GM21526 (cell line): Measurements from ENCODE around the gene CDCA4.

Experiments used
- ATAC-seq: cut with Tn5 transposase; IDR thresholded peaks from one replicate; pipeline ENCODE4 v1.9.1; 2021; ENCODE audit warnings: moderate library complexity; ENCODE audit not compliant: unreplicated experiment, low FRiP score

Gene CDCA4

DNA sequence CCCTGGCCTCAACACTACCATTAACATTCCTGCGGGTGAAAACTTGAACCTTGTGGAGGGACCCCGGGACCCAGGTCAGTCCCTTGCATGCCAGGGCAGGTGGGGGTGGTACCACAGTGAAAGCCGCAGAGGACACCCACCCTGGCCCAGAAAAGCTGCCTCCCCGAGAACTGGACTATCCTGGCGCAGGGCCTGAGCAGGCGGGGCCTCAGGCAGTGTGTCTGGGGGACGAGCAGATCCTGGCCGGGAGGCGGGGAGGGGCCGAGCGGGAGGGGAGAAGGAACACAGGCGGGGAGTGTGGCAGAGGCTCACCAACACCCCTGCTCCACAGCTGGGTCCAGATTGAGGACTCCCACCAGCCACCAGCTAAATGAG is 52.7 kb downstream of the CDCA4 start:
- ATAC-seq = no peak

DNA sequence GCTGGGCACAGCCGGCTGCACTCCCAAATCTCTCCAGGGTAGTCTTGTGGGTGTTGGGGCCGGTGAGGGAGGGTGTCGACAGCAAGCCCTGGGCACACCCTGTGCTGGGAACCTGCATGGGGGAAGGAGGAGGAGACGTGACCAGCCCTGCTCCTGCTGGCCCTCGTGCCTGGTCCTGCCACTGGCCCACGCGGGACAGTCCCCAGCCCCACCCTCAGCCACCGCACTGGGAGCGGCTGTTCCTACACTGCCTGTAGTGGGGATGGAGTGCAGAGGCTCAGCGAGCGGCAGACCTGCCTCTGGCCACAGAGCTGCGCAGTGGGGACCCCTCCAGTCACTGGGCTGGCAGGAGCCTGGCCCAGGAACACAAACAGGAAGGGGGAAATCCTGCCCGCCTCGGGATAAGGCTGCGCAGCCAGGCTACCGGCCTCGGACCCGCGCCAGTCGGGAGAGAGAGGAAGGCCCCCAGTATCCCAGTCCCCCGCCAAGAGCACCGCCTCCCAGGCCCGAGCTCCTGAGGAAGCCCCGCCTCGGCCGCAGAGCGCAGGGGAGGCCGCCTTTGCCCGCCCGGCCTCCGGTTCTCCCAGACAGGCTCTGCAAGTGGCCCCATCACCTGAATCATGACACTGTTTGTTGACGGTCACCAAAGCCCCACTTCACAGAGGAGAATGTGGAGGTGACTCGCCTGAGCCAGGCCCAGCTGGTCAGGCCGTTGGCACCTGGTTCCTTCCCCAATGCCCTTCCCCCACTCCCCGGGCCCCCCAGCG is 53.3 kb downstream of the CDCA4 start:
- ATAC-seq = no peak

- ATAC-seq = no peak
Measured at GRCh38 chr14:104966981-104967385, 53.9 kb downstream of the CDCA4 start.

DNA sequence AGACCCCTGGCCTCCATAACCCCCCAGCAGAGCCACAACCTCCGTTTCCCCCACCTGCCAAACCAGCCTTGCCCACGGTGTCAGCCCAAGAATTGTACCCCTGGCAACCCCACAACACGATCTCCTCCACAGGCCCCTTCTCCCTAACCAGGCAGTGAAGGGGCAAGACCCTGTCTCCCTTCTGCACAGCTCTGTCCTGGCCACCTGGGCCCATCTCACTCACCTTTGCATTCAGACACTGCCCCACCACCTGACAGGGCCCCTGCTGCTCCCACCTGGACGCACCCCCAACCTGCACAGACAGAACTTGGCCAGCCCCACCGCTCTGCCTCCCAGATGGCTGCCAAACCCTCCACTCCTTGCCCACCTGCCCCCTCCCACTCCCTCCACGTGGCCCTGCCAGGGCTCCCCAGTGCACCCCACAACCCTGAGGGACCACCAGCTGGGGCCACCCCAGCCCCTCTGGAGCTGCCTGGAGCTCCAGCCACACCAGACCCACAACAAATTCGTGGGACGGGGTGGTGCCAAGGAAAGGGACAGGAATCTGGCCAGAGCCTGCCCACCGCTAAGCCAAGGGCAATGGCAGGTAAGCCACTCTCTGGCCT is 54.5 kb downstream of the CDCA4 start:
- no peak for ATAC-seq

DNA sequence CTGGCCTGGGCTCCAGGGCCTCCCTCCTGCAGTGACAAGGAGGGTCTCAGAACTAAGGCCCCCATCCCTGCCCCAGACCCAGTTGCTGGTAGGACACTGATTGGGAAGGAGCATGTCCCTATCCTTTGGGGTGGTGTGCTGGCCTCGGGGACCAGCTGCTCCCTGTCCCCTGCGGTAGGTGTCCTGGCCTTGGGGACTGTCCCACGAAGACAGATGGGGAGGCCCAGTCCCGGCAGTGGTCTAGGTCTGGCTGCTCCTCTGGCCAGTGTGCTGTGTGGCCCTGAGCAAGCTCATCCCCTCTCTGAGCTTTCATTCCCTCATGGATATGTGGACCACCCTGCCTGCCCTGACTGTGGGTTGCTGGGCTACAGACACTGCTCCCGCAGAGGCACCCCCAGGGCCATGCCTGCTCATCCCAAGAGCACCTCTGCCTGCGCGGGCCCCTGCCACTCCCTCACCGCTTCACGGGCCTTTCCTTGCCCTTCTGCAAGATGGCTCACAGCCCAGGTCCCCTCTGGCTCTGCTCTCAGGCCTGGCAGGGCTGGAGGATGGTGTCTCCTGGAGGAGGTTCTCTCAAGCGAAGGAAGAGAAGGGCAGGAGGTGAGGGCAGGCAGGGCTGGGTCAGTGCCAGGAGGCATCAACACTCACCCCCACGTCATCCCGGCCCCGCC is 55.2 kb downstream of the CDCA4 start:
- ATAC-seq = no peak

DNA sequence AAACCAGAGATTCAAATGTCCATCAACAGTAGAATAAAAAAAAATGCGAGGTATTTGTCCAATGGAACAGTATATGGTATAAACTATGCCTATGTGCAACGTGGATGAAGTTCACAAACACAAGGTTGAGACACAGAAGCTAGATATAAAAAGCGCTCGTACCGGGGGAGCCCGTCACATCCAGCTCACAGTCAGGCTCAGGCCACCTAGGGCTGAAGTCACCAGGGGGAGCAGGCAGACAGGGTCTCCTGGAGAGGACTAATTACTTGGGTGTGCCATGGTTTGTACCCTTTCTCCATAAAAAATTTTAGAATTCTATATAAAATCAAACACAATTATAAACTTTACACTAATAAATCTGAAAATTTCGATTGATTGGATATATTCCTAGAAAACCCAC is 56.3 kb downstream of the CDCA4 start:
- ATAC-seq = no peak
